Liver (tissue), 9 donors: ENCODE measurements around the gene MRPL44. TPM values are rescaled to one million over a fixed set of nuclear protein-coding genes. Genes with fewer than 3 reads are reported as not detected.

Source experiments
- DNase-seq: peaks from one replicate; pipeline ENCODE4 v3.0.0-alpha.2; 2017; ENCODE audit warnings: low spot score
- H3K27ac ChIP-seq, 2 donors: one replicate each; pipeline ENCODE4 v1.7.0; 2013; ENCODE audit warnings: inconsistent platforms in 2 of 2, low read length in 2 of 2, control low read depth in 1 of 2, low read depth in 1 of 2, mild to moderate bottlenecking in 1 of 2
- H3K27me3 ChIP-seq, 4 donors: one replicate each; pipeline versions ENCODE4 v1.6.1 to v1.7.0; 2013; ENCODE audit warnings: low read length in 3 of 4, inconsistent platforms in 1 of 4, mild to moderate bottlenecking in 1 of 4, moderate library complexity in 1 of 4; ENCODE audit not compliant: control insufficient read depth in 4 of 4, insufficient read depth in 4 of 4
- H3K36me3 ChIP-seq, 4 donors: one replicate each; pipeline versions ENCODE4 v1.6.1 to v1.7.0; 2013; ENCODE audit warnings: low read length in 3 of 4, mild to moderate bottlenecking in 3 of 4, low read depth in 1 of 4, moderate library complexity in 1 of 4; ENCODE audit not compliant: control insufficient read depth in 4 of 4, insufficient read depth in 3 of 4
- H3K4me1 ChIP-seq, 4 donors: one replicate each; pipeline versions ENCODE4 v1.6.1 to v1.7.0; 2013; ENCODE audit warnings: low read length in 3 of 4, mild to moderate bottlenecking in 3 of 4, moderate library complexity in 1 of 4; ENCODE audit not compliant: control insufficient read depth in 4 of 4, insufficient read depth in 4 of 4
- H3K4me3 ChIP-seq, 3 donors: one replicate each; pipeline versions ENCODE4 v1.6.1 to v1.7.0; 2013; ENCODE audit warnings: low read length in 3 of 3, control low read depth in 1 of 3, low read depth in 1 of 3, mild to moderate bottlenecking in 1 of 3
- H3K9ac ChIP-seq, 2 donors: one replicate each; pipeline ENCODE4 v1.7.0; 2013; ENCODE audit warnings: low read length in 2 of 2, mild to moderate bottlenecking in 2 of 2, moderate library complexity in 2 of 2, control low read depth in 1 of 2, low read depth in 1 of 2
- H3K9me3 ChIP-seq, 4 donors: one replicate each; pipeline versions ENCODE4 v1.6.1 to v1.7.0; 2013; ENCODE audit warnings: low read length in 3 of 4; ENCODE audit not compliant: control insufficient read depth in 4 of 4
- ATF3 ChIP-seq: IDR thresholded peaks from 2 replicates; pipeline ENCODE4 v1.6.1; 2016; ENCODE audit warnings: antibody characterized with exemption
- EGR1 ChIP-seq, 2 donors: IDR thresholded peaks; 2 replicates each; pipeline ENCODE4 v1.6.1; 2016 to 2018; ENCODE audit warnings: antibody characterized with exemption in 2 of 2, low read depth in 2 of 2
- FOXA2 ChIP-seq: IDR thresholded peaks from 2 replicates; pipeline ENCODE4 v1.6.1; 2016; ENCODE audit warnings: antibody characterized with exemption
- GABPA ChIP-seq, 2 donors: IDR thresholded peaks in 1 of 2; conservative IDR thresholded peaks in 1 of 2; 2 replicates each; pipeline ENCODE4 v1.6.1; 2016; ENCODE audit warnings: antibody characterized with exemption in 2 of 2, mild to moderate bottlenecking in 1 of 2, moderate library complexity in 1 of 2
- HNF4A ChIP-seq, 2 donors: conservative IDR thresholded peaks; 2 replicates each; pipeline ENCODE4 v1.6.1; 2016; ENCODE audit warnings: antibody characterized with exemption in 2 of 2, mild to moderate bottlenecking in 2 of 2
- HNF4G ChIP-seq: IDR thresholded peaks from 2 replicates; pipeline ENCODE4 v1.6.1; 2016; ENCODE audit warnings: antibody characterized with exemption
- NR2F2 ChIP-seq: IDR thresholded peaks from 2 replicates; pipeline ENCODE4 v1.6.1; 2016; ENCODE audit warnings: antibody characterized with exemption
- RAD21 ChIP-seq, 2 donors: IDR thresholded peaks; 2 replicates each; pipeline ENCODE4 v1.6.1; 2016; ENCODE audit warnings: antibody characterized with exemption in 2 of 2, mild to moderate bottlenecking in 2 of 2
- REST ChIP-seq: IDR thresholded peaks from 2 replicates; pipeline ENCODE4 v1.6.1; 2016; ENCODE audit warnings: antibody characterized with exemption, mild to moderate bottlenecking
- RXRA ChIP-seq, 2 donors: IDR thresholded peaks; 2 replicates each; pipeline ENCODE4 v1.6.1; 2017 to 2018; ENCODE audit warnings: antibody characterized with exemption in 2 of 2, mild to moderate bottlenecking in 1 of 2
- SP1 ChIP-seq: IDR thresholded peaks from 2 replicates; pipeline ENCODE4 v1.6.1; 2018; ENCODE audit warnings: antibody characterized with exemption, mild to moderate bottlenecking
- TAF1 ChIP-seq: conservative IDR thresholded peaks from 2 replicates; pipeline ENCODE4 v1.6.1; 2016; ENCODE audit warnings: antibody characterized with exemption, mild to moderate bottlenecking
- YY1 ChIP-seq: IDR thresholded peaks from 2 replicates; pipeline ENCODE4 v1.6.1; 2016; ENCODE audit warnings: antibody characterized with exemption, mild to moderate bottlenecking
- ZBTB33 ChIP-seq: IDR thresholded peaks from 2 replicates; pipeline ENCODE4 v1.6.1; 2016; ENCODE audit warnings: antibody characterized with exemption
- WGBS: extraction: QIAGEN DNeasy Blood & Tissue Kit; methylation state at CpG from one replicate; pipeline ENCODE4 v1.1.7; 2013; 5-methylcytosine and 5-hydroxymethylcytosine counted together
- polyA plus RNA-seq, 2 donors: library from polyadenylated mRNA; stranded (reverse) in 1 of 2; unstranded in 1 of 2; fragments of 200-250 nt in 1 of 2; fragments of >200 nt in 1 of 2; fragmentation: Nextera tagmentation in 1 of 2; extraction: Ambion mirVana in 1 of 2; gene quantifications; one replicate each; pipeline versions ENCODE4 v1.2.1 to v1.2.3, GENCODE V29; 2013 to 2015
- total RNA-seq, 2 donors: library from RNA; depleted of rRNA; stranded (reverse); fragments of >200 nt; gene quantifications; one replicate each; pipeline ENCODE4 v1.2.3, GENCODE V29; 2014
- TF ChIP-seq, protein P1 (sequence below): fragments of 150-350 bp; IDR thresholded peaks from 2 replicates; pipeline ENCODE4 v1.5.1; 2017; ENCODE audit warnings: improper control_type of control experiment, low read depth, low read length; ENCODE audit not compliant: missing input control
- donor health status: healthy.
- donor health status: healthy.
- donor health status: healthy.
- donor health status: healthy.
- donor health status: healthy.

Gene MRPL44
- total and polyA plus RNA-seq, 4 donors: 19.0 to 27.8 (median 23.8) TPM

DNA sequence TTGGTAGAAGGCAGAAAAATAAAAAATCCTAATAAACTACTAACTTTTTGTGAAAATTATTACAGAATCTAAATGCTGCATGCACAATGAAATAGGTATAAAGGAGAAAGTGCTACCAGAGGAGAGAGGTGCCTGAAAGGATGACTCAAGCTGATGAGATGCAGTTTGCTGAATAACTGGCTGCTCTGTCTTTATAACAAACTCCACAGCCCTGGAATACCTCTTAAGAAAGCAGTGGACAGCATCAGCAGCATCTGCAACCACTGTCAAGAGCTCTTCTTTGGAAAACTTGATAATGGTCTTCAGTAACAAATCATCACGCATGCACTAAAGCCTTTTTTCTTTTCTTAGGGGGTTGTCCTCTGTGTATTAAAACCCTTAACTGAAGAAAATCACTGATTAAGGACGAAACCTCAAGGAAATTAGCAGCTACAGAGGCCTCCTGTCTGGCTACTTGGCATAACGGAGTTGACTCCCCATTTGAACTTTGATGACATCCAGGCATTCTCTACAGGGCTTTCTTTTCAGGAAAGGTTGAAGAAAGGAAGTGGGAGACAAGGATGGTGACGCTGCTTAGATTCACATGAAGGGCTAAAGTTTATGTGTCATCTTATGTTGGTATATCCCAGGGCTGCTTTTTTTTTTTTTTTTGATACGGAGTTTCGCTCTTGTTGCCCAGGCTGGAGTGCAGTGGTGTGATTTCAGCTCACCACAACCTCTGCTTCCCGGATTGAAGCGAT lies 40.9 kb upstream of the MRPL44 start:
- Histone ChIP-seq H3K4me1 (peaks cover 0 to 10% (median 2%) of the 10 kb centered on the region in 4 donors), H3K9me3 (no peaks in the 10 kb centered on the region), H3K4me3 (no peak overlapping the region), H3K36me3 (peaks cover 0 to 12% (median under 1%) of the 10 kb centered on the region in 4 donors), H3K27me3 (no peaks in the 10 kb centered on the region), H3K9ac (no peak overlapping the region), H3K27ac (no peak overlapping the region)
- TF ChIP-seq GABPA (IDR thresholded peaks at IDR 0.05 in 1 of 2, conservative IDR thresholded peaks at IDR 0.05 in 1 of 2) (no peak), ATF3 (no peak), HNF4G (no peak), YY1 (no peak), NR2F2 (no peak), ZBTB33 (no peak), RXRA (IDR thresholded peaks at IDR 0.05) (no peak), RAD21 (IDR thresholded peaks at IDR 0.05) (no peak), EGR1 (IDR thresholded peaks at IDR 0.05; ENCODE audit: low read depth in 2 of 2) (no peak), HNF4A (conservative IDR thresholded peaks at IDR 0.05) (no peak), SP1 (no peak), TAF1 (no peak), REST (no peak), FOXA2 (no peak)
- TF ChIP-seq, protein P1, sequence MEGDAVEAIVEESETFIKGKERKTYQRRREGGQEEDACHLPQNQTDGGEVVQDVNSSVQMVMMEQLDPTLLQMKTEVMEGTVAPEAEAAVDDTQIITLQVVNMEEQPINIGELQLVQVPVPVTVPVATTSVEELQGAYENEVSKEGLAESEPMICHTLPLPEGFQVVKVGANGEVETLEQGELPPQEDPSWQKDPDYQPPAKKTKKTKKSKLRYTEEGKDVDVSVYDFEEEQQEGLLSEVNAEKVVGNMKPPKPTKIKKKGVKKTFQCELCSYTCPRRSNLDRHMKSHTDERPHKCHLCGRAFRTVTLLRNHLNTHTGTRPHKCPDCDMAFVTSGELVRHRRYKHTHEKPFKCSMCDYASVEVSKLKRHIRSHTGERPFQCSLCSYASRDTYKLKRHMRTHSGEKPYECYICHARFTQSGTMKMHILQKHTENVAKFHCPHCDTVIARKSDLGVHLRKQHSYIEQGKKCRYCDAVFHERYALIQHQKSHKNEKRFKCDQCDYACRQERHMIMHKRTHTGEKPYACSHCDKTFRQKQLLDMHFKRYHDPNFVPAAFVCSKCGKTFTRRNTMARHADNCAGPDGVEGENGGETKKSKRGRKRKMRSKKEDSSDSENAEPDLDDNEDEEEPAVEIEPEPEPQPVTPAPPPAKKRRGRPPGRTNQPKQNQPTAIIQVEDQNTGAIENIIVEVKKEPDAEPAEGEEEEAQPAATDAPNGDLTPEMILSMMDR: no peak
- no peak for DNase-seq
- 94% methylated on average over 8 of the region's 8 CpGs for WGBS
